Measurements from ENCODE around the gene ZFP36L1. TPM values are rescaled to one million over a fixed set of nuclear protein-coding genes. Genes with fewer than 3 reads are reported as not detected.

Gene ZFP36L1
- total and polyA plus RNA-seq, 2 of the 13 experiments (the other 11 are each of a cell fraction or from before 2014, with no cell fraction given) = 7.4 to 10.2 TPM

DNA sequence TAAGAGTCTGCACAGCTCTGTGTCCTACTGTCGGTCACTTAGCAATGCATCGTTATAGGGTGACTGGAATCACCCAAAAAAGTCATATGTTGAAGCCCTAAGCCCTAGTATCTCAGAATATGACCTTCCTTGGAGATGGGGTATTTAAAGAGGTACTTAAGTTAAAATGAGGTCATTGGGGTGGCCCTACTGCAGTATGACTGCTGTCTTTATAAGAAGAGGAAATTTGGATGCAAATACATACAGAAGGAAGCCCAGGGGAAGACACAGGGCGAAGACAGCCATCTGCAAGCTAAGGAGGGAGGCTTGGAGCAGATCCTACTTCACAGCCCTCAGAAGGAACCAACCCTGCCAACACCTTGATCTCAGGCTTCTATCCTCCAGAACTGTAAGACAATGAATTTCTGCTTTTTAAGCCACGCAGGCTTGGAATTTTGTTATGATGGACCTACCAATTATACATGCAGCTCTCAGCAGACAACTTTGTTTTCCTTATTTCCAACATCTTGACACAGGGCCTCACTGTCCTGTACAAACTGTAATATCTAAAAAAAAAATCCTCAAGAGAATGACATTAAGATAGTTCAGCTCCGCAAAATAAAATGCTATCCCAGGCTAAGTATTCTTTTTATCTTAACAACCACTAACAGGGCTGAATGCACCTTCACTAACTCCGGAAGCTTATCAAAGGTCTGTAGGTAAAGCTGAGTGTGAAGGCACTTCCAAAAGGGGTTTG, 40.4 kb downstream of the ZFP36L1 start:
- H3K27ac ChIP-seq (ENCODE audit: extremely low read length, insufficient read depth, low read length) = no peak overlapping the region
- ChIA-PET CTCF (ENCODE audit: low intra/inter-chr PET ratio, low total read pairs) (no interaction called here), POLR2A (interaction anchor here (1.0 kb wide), 1 partner anchor 27 kb away, joined by 3 read pairs; no protein-coding TSS in a partner anchor)
- H3K4me2 ChIP-seq (ENCODE audit: low read depth, low read length) = no peak overlapping the region
- H3K9me3 ChIP-seq (ENCODE audit: low read length) = no peaks in the 10 kb centered on the region
- no peaks in the 10 kb centered on the region for H4K20me1 ChIP-seq (ENCODE audit: insufficient read depth, low read length)
- no peaks in the 10 kb centered on the region for H3K79me2 ChIP-seq (ENCODE audit: insufficient read depth, low read length)
- in situ Hi-C loops (cut with HindIII; ENCODE audit: extremely low pct_ligation_motif_present, low pct_unique_long_range_greater_than_20kb) (no loop called here), intact Hi-C loops (cut with micrococcal nuclease; ENCODE audit: unreplicated experiment) (no loop called here)
- ATAC-seq (no peak), DNase-seq (ENCODE audit: low spot score) (no peak), FAIRE-seq (no peak)
- no TSS peak for BruUV-seq (replicated peaks)
- H3K4me1 ChIP-seq (ENCODE audit: insufficient read depth, low read length) = peaks cover 91% of the 10 kb centered on the region
- no peaks in the 10 kb centered on the region for H3K27me3 ChIP-seq (ENCODE audit: control insufficient read depth in 1 of 2, insufficient read depth in 2 of 2, low read length in 2 of 2)
- no peaks in the 10 kb centered on the region for H3K36me3 ChIP-seq (replicated peaks in 1 of 2; ENCODE audit: control insufficient read depth in 1 of 2, insufficient read depth in 2 of 2, low read length in 2 of 2)
- WGBS (ENCODE audit: low lambda C conversion rate) = 96% methylated on average over 6 of the region's 6 CpGs
- no peak overlapping the region for H3K4me3 ChIP-seq (replicated peaks in 1 of 3; ENCODE audit: insufficient read depth in 1 of 3, low read depth in 2 of 3, low read length in 3 of 3)
- no peak overlapping the region for H2AFZ ChIP-seq (ENCODE audit: low read length)
- H3K9ac ChIP-seq (ENCODE audit: insufficient read depth, low read depth, low read length) = no peak overlapping the region
- TF ChIP-seq AGO2 (optimal IDR thresholded peaks at IDR 0.05; ENCODE audit: low read depth, low read length) (no peak), ZNF7 (CRISPR knock-in tag; IDR thresholded peaks at IDR 0.05) (no peak), HMG20B (CRISPR knock-in tag; conservative IDR thresholded peaks at IDR 0.05) (no peak), NR0B2 (CRISPR knock-in tag; IDR thresholded peaks at IDR 0.05) (no peak), ZNF816 (CRISPR knock-in tag; IDR thresholded peaks at IDR 0.05; ENCODE audit: borderline replicate concordance) (no peak), CCAR2 (optimal IDR thresholded peaks at IDR 0.05; ENCODE audit: low read depth, low read length) (no peak), NAIF1 (CRISPR knock-in tag; IDR thresholded peaks at IDR 0.05; ENCODE audit: borderline replicate concordance) (no peak), GZF1 (CRISPR knock-in tag; IDR thresholded peaks at IDR 0.05) (no peak), FOXJ3 (CRISPR knock-in tag; IDR thresholded peaks at IDR 0.05; ENCODE audit: borderline replicate concordance) (no peak), ZNF431 (CRISPR knock-in tag; IDR thresholded peaks at IDR 0.05; ENCODE audit: borderline replicate concordance, low read depth) (no peak), ZNF841 (CRISPR knock-in tag; IDR thresholded peaks at IDR 0.05; ENCODE audit: borderline replicate concordance) (no peak), ZNF768 (CRISPR knock-in tag; IDR thresholded peaks at IDR 0.05) (no peak), REXO4 (CRISPR knock-in tag; IDR thresholded peaks at IDR 0.05; ENCODE audit: borderline replicate concordance) (no peak)

Data from HepG2 (cell line).